Fibroblast of gingiva (primary cell): ENCODE data around the gene FTO.
A peak's percentile ranks its signal among the peaks of the same experiment; 100 is the strongest.

Experiments
- DNase-seq: peaks from one replicate; pipeline ENCODE4 v3.0.0-alpha.2; 2011; ENCODE audit warnings: low read depth

Gene FTO

DNA sequence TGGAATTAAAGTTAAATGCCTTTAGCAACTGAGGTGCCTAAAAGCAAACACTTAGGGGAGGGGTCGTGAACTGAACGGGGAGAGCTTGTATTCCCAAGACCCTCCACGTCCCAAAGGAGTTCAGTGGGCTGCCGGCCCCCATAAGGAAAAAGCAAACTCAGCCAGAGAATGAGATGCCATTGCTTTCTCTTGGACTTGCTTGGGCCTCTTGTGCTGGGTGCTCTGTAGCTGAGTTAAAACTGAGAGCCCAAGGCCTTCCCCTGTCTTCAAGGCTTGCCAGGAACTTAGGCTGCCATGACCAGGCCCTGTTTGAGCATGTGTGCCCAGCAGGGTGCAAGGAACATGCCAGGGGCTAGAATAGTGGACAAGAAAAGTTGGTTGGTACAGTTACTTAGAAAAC, 382.8 kb downstream of the FTO start:
- no peak for DNase-seq

DNA sequence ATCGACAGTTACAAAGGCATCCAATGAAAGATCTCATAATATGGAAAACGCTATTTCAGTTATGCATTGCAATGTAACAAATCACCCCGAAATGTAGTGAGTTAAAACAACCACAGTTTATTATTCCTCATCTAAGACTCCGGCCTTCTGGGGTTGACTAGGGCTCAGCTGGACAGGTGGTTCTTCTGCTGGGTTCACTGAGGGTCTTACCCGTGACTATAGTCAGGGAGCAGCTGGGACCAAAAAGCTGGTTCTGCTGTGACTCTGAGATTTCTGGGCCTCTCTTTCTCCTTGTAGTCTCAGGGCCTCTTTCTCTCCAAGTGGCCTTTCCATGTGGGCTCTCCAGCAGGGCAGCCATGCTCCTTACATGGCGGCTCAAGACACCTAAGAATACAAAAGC, 386.6 kb downstream of the FTO start:
- no peak for DNase-seq

DNA sequence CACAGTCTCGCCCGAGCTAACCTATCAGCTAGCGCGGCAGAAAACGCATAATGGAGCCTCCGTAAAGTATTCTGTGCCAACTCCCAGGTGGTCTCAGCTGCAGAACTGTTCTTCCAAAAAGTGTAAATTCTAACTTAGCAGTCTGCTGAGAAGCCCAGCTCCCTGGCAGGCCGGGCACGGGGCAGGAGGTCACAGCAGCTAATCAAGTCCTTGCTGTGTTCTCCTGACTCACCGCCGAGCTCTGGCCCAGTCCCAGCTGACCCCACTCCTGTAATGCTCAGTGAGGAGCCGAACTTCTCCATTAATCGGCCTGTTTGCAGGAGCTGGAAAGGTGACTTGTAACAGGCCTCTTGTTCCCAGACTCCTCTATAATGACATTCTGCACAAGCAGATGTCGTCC, 389.3 kb downstream of the FTO start:
- no peak for DNase-seq

- DNase-seq: no peak
Observed at GRCh38 chr16:54094641-54095040, 390.7 kb downstream of the FTO start.

DNA sequence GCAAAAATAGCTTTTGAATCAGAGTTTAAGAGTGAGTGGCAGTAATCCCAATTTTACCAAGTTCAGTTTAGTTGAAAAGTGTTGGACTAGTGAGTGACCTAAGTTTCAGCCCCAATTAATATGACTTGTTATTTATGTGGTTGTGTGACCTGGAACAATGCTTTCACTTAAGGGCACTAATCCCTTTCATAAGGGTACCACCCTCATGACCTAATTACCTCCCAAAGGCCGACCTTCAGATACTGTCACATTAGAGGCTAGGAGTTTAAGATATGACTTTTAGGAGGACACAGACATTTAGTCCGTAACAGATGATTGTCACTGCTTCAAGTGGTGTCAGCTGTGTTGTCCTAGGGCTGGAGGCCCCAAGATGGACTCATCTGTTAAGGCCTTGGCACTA, 392.7 kb downstream of the FTO start:
- no peak for DNase-seq

DNA sequence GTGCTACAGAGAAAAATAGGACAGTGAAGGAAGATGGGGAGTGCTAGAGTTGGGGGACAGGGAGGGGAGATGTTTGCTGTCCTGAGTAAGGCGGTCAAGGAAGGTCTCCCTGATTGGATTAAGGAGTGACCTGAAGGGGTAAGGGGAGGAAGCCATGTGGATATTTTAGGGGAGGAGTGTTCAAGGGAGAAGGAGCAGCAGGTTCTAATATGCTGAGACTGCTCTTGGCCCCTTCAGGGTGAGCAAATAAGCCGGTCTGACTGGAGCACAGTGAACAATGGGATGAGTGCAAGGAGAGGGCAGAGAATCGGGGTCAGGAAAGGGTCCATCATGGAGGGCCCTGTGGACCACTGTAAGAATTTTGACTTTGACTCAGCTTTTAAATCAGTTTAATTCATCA, 393.8 kb downstream of the FTO start:
- no peak for DNase-seq

DNA sequence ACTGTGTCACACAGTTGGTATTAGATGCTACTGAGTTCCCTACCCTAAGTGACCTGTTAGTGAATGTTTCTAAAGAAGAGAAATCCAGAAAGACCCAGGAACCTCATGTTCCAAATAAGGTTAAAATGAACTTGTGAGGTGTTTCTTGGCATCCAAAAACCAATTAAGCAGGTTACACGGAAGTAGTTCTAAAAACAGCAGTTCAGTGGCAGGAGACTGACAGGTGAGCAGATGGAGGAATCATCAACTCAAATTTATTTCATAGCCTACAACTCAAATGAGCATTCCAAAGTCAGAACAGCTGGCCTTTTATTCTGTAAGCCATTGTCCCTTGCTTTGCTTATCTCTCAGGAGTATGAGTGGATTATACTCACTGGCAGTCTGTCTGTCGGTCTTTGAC, 394.3 kb downstream of the FTO start:
- DNase-seq: no peak

- DNase-seq: no peak
Observed at GRCh38 chr16:54099627-54100026, 395.7 kb downstream of the FTO start.

DNA sequence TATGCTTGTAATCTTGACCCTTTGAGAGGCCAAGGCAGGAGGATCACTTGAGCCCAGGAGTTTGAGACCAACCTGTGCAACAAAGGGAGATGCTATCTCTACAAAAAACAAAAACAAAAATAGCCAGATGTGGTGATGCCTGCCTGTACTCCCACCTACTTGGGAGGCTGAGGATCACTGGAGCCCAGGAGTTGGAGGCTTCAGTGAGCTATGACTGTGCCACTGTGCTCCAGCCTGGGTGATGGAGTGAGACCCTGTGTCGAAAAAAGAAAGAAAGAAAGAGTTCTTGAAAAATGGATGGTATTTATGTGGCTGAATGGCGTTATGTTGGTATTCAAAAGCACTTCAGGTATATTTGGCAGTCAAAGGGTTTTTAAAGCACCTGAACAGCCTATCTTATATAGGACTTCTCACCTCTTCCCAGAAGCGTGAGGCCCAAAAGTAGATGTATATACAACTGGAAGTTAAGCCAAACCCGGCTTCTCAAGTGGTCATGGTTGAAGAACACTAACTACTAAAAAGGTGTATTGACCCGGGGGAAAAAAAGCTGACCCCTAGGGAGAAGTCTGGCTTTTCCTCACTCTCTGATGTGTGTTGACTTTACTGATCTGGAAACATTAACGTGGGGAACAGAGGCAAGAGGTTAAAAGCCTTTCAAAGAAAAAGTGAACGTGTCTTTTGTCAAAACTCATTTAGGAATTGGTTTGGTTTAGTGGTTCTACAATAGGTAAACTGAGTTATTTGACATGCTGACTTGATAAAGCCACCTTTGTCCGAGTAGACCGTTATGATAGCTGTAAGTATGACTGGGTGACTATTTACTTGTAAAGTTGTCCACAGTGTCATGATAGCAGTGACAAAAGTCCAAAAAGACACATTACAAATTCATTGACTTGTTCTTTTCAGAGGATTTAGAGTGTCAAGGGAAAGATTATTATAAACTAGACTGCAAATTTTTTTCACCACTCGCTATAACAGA, 399.2 kb downstream of the FTO start:
- no peak for DNase-seq

GRCh38 chr16:54106057-54106456, 402.1 kb downstream of the FTO start:
- no peak for DNase-seq

DNA sequence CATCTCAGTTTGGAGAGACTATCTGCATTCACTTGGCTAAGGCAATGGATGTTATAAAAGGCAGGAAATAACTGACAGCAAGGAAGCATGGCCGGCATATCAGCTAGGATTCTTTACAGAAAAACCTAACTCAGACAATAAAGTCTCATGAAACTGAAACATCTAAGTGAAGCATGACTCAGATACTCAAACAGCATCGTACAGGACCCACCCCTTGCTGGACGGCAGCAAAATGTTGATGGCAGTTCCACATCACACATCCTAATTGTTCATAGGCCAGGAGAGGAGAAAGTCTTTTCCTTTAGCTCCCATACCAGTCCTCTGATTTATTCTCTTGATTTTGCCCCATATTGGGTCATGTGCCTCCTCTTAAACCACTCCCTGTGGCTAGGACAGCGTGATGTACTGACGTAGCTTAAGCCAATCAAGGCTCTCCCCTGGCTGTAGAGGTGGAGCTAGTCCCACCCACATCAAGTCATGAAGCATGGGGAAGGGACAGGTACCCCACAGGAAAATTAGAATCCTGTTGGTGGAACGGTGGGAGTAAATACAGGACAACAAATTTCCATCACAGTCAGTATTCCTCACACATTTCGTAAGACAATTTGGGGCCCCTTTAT, 403.7 kb downstream of the FTO start:
- no peak for DNase-seq

- no peak for DNase-seq
Observed at GRCh38 chr16:54110016-54110981, 406.3 kb downstream of the FTO start.

DNA sequence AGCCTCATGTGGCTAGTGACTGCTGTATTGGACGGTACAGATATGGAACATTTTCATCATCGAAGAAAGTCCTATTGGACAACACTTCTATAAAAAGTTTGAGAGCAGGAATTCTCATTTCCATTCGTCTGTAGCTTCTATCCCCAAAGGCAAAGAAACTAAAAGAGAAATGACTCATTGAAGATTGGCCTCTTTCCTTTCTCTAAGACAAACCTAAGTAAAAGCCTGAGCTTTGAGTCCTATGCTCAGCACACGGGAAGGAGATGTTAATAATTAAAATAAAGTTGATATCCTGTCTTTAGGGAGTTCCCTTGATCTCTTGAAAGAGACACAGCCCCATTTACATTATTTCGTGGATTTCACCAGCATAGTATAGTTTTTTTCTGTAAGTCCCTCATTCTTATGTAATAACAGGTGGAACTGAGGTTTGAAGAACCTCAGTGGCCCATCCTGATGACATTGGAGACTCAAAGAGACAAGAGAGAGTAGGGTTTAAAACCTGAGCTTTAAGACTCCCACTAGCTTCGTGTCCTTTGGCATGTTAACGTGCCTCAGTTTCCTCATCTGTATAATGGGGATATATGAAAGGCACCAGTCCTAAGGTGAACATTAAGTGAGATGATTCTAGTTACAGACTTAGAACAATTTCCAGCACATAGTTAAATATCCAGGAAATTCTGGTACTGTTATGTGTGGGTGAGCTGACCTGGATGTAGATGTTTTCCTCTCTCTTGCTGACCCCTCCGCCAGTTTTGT, 408.7 kb downstream of the FTO start:
- no peak for DNase-seq

DNA sequence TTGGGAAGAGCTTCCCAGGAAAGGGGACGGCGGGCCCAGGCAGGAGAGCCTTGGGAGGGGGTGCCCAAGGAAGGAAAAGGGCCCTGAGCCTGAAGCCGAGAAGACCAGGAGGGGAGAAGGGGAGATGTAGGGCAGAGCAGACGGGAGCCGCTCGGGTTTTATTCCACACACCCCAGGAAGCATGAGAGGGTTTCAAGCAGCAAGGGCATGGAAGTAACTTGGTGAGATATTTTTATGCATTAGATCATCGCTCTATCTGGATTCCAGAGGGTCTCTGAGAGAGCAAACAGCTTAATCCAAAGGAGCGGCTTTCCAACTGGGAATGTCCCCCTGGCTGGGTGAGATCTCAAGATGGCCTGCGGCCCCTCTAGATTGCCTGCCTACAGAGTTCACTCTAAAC, 411.6 kb downstream of the FTO start:
- DNase-seq: no peak

DNA sequence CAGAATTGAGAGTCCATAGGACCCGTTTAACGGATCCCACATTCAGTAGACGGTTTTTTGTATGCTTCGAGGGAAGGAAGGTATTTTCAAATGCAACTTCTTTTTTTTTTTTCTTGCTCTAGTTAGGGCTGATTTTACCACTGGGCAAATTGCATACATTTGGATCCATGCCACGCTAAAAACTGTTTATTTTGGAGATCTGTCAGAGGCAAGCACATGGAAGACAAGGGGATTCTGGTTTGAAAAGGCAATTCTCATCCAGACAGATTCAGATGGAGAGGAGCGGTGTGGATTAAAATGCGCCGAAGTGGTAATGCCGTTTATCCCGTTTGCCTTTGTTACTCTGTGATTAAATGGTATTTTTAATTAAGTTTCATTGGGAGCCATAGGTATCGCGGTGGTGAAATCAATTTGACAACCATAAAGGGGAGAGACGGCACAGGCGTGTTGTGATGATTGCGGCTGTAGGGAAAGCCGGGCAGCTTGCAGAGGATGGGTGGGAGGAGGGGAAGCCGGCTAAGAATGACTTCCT, 412.2 kb downstream of the FTO start:
- peak; percentile 17 for DNase-seq

GRCh38 chr16:54118846-54119245, 414.9 kb downstream of the FTO start:
- DNase-seq: peak; percentile 65

DNA sequence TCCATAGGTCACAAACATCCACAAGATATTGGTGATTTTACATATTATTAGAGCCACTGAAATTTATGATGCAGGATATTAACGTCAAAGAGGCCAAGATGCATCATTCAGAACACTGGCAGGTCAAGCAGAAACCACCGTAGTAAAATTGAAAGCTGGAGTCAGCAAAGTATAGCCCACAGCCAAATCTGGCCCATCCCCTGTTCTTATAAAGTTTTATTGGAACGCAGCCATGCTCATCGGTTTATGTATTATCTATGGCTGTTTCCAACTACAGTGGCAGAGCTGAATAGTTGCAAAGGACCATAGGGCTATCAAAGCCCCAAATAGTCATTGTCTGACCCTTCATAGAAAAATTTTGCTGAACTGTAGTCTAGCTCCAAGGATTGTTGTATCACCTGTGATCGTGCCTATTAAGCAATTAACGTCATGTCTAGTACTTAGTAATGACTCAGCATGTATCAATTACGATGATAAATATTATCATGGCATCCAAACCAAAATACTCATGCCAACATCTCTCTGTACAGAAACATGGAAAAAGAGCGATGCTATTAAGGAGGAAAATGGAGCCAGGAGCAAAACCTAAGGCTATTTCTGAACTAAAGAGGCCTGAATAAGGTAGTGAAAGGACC, 417.0 kb downstream of the FTO start:
- no peak for DNase-seq

- DNase-seq: no peak
Observed at GRCh38 chr16:54121539-54122295, 417.8 kb downstream of the FTO start.

DNA sequence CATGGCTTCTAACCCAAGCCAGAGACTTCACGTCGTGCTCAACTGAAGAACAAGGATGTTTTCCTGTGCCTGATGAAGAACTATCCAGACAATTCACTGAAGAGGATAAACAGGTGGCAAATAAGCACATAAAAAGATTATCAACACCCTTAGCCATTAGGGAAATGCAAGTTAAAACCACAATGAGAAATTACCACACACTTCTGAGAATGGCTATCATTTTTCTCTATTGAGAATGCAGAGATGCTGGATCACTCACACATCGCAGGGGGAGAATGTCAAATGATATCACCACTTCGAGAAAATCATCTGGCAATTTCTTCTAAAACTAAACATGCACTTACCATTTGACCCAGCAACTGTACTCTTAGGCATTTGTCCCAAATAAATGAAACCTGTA, 419.8 kb downstream of the FTO start:
- peak; percentile 38 for DNase-seq
